K562 (cell line): ENCODE results near the gene P2RX3.

Experiments used
- CREB5 ChIP-seq: fragments of 250-450 bp; sonication (Bioruptor Pico); IDR thresholded peaks from 2 replicates; pipeline ENCODE4 v1.5.0; 2020; ENCODE audit warnings: mild to moderate bottlenecking
- EZH2 ChIP-seq: IDR thresholded peaks from 2 replicates; pipeline ENCODE4 v1.6.1; 2012; ENCODE audit warnings: low read depth, mild to moderate bottlenecking, inconsistent platforms, low read length, borderline replicate concordance
- JUNB ChIP-seq: fragments of 450-650 bp; formaldehyde crosslinking; conservative IDR thresholded peaks from 2 replicates; pipeline ENCODE4 v1.4.0; 2020; ENCODE audit warnings: mild to moderate bottlenecking
- KAT7 ChIP-seq: sonication (generic); formaldehyde crosslinking; IDR thresholded peaks from 2 replicates; pipeline ENCODE4 v1.8.0; 2022; ENCODE audit warnings: missing genetic modification reagents, mild to moderate bottlenecking, borderline replicate concordance
- POLR2A ChIP-seq: fragments of 450-650 bp; conservative IDR thresholded peaks from 2 replicates; pipeline ENCODE4 v1.6.1; 2016
- POU5F1 ChIP-seq: fragments of 150-350 bp; IDR thresholded peaks from 2 replicates; pipeline ENCODE4 v1.6.1; 2014; ENCODE audit warnings: borderline replicate concordance, low read length, low read depth, mild to moderate bottlenecking; ENCODE audit not compliant: partially characterized antibody
- SREBF2 ChIP-seq: sonication (generic); formaldehyde crosslinking; IDR thresholded peaks from 2 replicates; pipeline ENCODE4 v1.4.0; 2020; ENCODE audit warnings: mild to moderate bottlenecking, missing genetic modification reagents
- SRSF1 ChIP-seq: fragments of 200-400 bp; formaldehyde crosslinking; IDR thresholded peaks from 2 replicates; pipeline ENCODE4 v1.6.1; 2017; ENCODE audit warnings: mild to moderate bottlenecking, low read depth, low read length, moderate library complexity
- SRSF7 ChIP-seq: fragments of 200-400 bp; formaldehyde crosslinking; optimal IDR thresholded peaks from 2 replicates; pipeline ENCODE3; 2017; ENCODE audit warnings: mild to moderate bottlenecking, low read depth, low read length
- TCF7L2 ChIP-seq: fragments of 150-350 bp; IDR thresholded peaks from 2 replicates; pipeline ENCODE4 v1.6.1; 2016; ENCODE audit warnings: low read depth, mild to moderate bottlenecking, low read length, moderate library complexity

GRCh38 chr11:57410287-57410686, 72.1 kb downstream of the P2RX3 start:
- TF ChIP-seq KAT7 (CRISPR knock-in tag), result no peak
- no peak for TF ChIP-seq TCF7L2
- no peak for TF ChIP-seq SREBF2
- no peak for TF ChIP-seq EZH2
- no peak for TF ChIP-seq SRSF1
- no peak for TF ChIP-seq JUNB
- no peak for TF ChIP-seq CREB5
- TF ChIP-seq POU5F1, result no peak
- no peak for TF ChIP-seq SRSF7
- no peak for TF ChIP-seq POLR2A
